Hepatocyte (in vitro differentiated cells): ENCODE results near the gene MRPL2. TPM values are rescaled to one million over a fixed set of nuclear protein-coding genes. Genes with fewer than 3 reads are reported as not detected.

Source experiments
- DNase-seq: peaks from one replicate; pipeline ENCODE4 v3.0.0-alpha.2; 2016; ENCODE audit warnings: low spot score
- H2AFZ ChIP-seq: fragments of 200-600 bp; sonication (generic); 2 replicates; pipeline ENCODE4 v1.6.0; 2016; ENCODE audit warnings: antibody characterized with exemption, mild to moderate bottlenecking
- H3K27ac ChIP-seq: fragments of 200-600 bp; sonication (generic); 2 replicates; pipeline ENCODE4 v1.5.1; 2016; ENCODE audit warnings: mild to moderate bottlenecking
- H3K27me3 ChIP-seq: fragments of 200-600 bp; sonication (generic); 2 replicates; pipeline ENCODE4 v1.6.1; 2016
- H3K36me3 ChIP-seq: fragments of 200-600 bp; sonication (generic); replicated peaks from 2 replicates; pipeline ENCODE4 v1.5.1; 2016; ENCODE audit warnings: low read depth; ENCODE audit not compliant: insufficient read depth
- H3K4me1 ChIP-seq: fragments of 200-600 bp; sonication (generic); 2 replicates; pipeline ENCODE4 v1.5.1; 2016; ENCODE audit warnings: mild to moderate bottlenecking, moderate library complexity; ENCODE audit not compliant: insufficient read depth
- H3K4me2 ChIP-seq: fragments of 200-600 bp; sonication (generic); 2 replicates; pipeline ENCODE4 v1.6.0; 2016
- H3K4me3 ChIP-seq: fragments of 200-600 bp; sonication (generic); 2 replicates; pipeline ENCODE4 v1.5.1; 2016; ENCODE audit warnings: mild to moderate bottlenecking
- H3K79me2 ChIP-seq: fragments of 200-600 bp; sonication (generic); 2 replicates; pipeline ENCODE4 v1.6.0; 2017; ENCODE audit warnings: mild to moderate bottlenecking
- H3K9me2 ChIP-seq: fragments of 200-600 bp; sonication (generic); replicated peaks from 2 replicates; pipeline ENCODE4 v1.6.0; 2017; ENCODE audit warnings: mild to moderate bottlenecking; ENCODE audit not compliant: insufficient read depth
- H3K9me3 ChIP-seq: fragments of 200-600 bp; sonication (generic); 2 replicates; pipeline ENCODE4 v1.5.1; 2016; ENCODE audit warnings: low read depth, mild to moderate bottlenecking
- H4K20me1 ChIP-seq: fragments of 200-600 bp; sonication (generic); 2 replicates; pipeline ENCODE4 v1.6.0; 2016; ENCODE audit warnings: mild to moderate bottlenecking; ENCODE audit not compliant: insufficient read depth, poor library complexity, severe bottlenecking
- EZH2 ChIP-seq: fragments of 200-600 bp; sonication (generic); IDR thresholded peaks from 2 replicates; pipeline ENCODE4 v1.6.1; 2016; ENCODE audit warnings: antibody characterized with exemption, mild to moderate bottlenecking, borderline replicate concordance
- EZH2phosphoT487 ChIP-seq: fragments of 200-600 bp; sonication (generic); IDR thresholded peaks from one replicate; pipeline ENCODE4 v1.6.1; 2018; ENCODE audit warnings: antibody characterized with exemption, mild to moderate bottlenecking, low read depth, moderate library complexity; ENCODE audit not compliant: unreplicated experiment, severe bottlenecking
- WGBS: methylation state at CpG from one replicate; pipeline ENCODE4 v1.1.6; 2016; ENCODE audit warnings: low lambda C conversion rate; ENCODE audit errors: missing lambda C conversion rate; 5-methylcytosine and 5-hydroxymethylcytosine counted together
- polyA plus RNA-seq: library from polyadenylated mRNA; unstranded; fragments of >200 nt; fragmentation: Nextera tagmentation; extraction: Ambion mirVana; gene quantifications from 2 replicates; pipeline ENCODE4 v1.2.1, GENCODE V29; 2016
- total RNA-seq: library from RNA; depleted of rRNA; stranded (reverse); fragments of >200 nt; gene quantifications from 2 replicates; pipeline ENCODE4 v1.2.3, GENCODE V29; 2014
- TF ChIP-seq, protein P1 (sequence below): fragments of 200-600 bp; sonication (generic); IDR thresholded peaks from 2 replicates; pipeline ENCODE4 v1.5.1; 2016; ENCODE audit warnings: antibody characterized with exemption, mild to moderate bottlenecking; ENCODE audit not compliant: poor library complexity

Gene MRPL2
- total and polyA plus RNA-seq, 2 experiments from 2014 or later: 24.7 to 68.4 TPM

DNA sequence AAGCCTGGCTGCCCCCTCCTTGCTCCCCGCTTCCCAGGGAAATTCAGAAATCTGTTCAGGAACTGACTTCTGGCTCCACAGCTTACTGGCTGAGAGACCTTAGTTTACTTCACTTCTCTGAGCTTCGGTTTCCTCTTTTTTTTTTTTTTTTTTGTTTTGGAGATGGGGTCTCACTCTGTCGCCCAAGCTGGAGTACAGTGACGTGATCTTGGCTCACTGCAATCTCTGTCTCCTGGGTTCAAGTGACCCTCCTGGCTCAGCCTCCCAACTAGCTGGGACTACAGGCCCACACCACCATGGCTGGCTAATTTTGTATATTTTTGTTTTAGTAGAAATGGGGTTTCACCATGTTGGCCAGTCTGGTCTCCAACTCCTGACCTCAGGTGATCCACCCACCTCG is 31.8 kb upstream of the MRPL2 start:
- no peak for DNase-seq
- H3K4me3 ChIP-seq: no peak overlapping the region
- peak overlapping the region; percentile 89 for H3K27ac ChIP-seq
- peaks cover 48% of the 10 kb centered on the region for H3K4me1 ChIP-seq
- no peaks in the 10 kb centered on the region for H3K27me3 ChIP-seq
- no peak overlapping the region for H2AFZ ChIP-seq
- no peaks in the 10 kb centered on the region for H3K36me3 ChIP-seq
- peak overlapping the region; percentile 68 for H3K4me2 ChIP-seq
- WGBS: 63% methylated on average over 5 of the region's 5 CpGs
- H4K20me1 ChIP-seq: peaks cover 14% of the 10 kb centered on the region
- H3K9me3 ChIP-seq: no peaks in the 10 kb centered on the region
- H3K9me2 ChIP-seq: no peaks in the 10 kb centered on the region
- TF ChIP-seq EZH2: no peak
- TF ChIP-seq, protein P1, sequence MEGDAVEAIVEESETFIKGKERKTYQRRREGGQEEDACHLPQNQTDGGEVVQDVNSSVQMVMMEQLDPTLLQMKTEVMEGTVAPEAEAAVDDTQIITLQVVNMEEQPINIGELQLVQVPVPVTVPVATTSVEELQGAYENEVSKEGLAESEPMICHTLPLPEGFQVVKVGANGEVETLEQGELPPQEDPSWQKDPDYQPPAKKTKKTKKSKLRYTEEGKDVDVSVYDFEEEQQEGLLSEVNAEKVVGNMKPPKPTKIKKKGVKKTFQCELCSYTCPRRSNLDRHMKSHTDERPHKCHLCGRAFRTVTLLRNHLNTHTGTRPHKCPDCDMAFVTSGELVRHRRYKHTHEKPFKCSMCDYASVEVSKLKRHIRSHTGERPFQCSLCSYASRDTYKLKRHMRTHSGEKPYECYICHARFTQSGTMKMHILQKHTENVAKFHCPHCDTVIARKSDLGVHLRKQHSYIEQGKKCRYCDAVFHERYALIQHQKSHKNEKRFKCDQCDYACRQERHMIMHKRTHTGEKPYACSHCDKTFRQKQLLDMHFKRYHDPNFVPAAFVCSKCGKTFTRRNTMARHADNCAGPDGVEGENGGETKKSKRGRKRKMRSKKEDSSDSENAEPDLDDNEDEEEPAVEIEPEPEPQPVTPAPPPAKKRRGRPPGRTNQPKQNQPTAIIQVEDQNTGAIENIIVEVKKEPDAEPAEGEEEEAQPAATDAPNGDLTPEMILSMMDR: no peak
- TF ChIP-seq EZH2phosphoT487: no peak
- peaks cover 93% of the 10 kb centered on the region for H3K79me2 ChIP-seq

DNA sequence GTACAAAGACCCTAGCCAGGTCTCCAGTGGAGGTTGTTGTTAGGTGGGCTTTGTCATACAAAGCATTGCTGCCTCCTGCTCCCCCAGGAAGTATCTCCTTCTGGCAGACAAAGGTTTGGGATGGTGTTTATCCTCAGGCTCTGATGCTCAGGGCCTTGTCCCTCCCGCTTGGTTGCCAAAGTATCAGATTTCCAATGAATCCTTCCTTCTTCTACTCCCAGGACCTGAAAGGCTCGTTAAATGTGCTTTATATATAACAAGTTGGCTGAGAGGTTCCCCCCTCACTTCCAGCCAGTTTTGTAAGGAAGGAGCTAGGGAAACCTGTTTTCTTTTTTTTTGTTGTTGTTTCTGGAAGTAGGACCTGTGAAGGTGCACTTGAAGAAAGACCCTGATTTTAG is 31.3 kb upstream of the MRPL2 start:
- Histone ChIP-seq H3K79me2 (peaks cover 93% of the 10 kb centered on the region), H3K36me3 (no peaks in the 10 kb centered on the region), H3K9me2 (no peaks in the 10 kb centered on the region), H3K4me3 (no peak overlapping the region), H2AFZ (no peak overlapping the region), H3K27ac (peak overlapping the region; percentile 89), H3K4me1 (peaks cover 43% of the 10 kb centered on the region), H3K27me3 (no peaks in the 10 kb centered on the region), H4K20me1 (peaks cover 14% of the 10 kb centered on the region), H3K9me3 (no peaks in the 10 kb centered on the region), H3K4me2 (peak overlapping the region; percentile 68)
- WGBS: 10% methylated on average over 2 of the region's 2 CpGs
- DNase-seq: peak; percentile 62
- TF ChIP-seq, protein P1: no peak
- TF ChIP-seq EZH2phosphoT487 (no peak), EZH2 (no peak)

DNA sequence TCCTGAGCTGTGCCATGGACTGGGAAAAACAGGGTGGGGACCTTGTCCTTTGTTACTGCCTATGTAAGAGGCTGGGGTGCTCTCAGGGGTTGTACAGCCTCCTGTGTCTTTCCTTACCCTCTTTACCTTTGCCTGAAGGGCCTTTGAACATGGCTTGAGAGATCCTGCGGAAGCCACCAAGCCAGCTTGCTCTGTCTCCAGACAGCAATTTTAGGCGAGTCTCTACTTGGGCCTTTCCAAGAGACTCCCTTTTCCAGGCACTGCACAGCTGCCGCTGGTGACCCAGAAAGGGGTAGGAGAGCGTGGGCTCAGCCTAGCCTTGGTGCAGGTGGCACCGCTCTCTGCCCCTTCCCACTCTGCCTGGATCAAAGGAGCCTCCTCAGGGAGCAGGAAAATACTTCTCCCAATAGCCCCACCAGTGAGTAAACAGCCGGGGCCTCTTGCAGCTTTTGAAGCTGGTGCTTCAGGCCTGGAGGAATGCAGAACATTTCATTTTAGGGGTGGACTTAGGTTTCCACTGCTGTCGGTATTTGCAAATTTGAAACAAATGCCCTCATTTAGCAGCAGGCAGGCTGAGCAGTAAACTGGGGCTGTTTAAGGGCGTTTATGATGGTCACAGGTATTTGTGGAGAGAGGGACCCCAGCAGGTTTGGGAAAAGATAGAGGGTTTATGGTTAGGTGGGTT is 30.8 kb upstream of the MRPL2 start:
- Histone ChIP-seq H3K9me2 (no peaks in the 10 kb centered on the region), H3K9me3 (no peaks in the 10 kb centered on the region), H3K27me3 (no peaks in the 10 kb centered on the region), H3K4me2 (peak overlapping the region; percentile 68), H3K4me3 (no peak overlapping the region), H3K4me1 (peaks cover 42% of the 10 kb centered on the region), H2AFZ (no peak overlapping the region), H3K79me2 (peaks cover 93% of the 10 kb centered on the region), H3K27ac (peak overlapping the region; percentile 89), H4K20me1 (peaks cover 14% of the 10 kb centered on the region), H3K36me3 (no peaks in the 10 kb centered on the region)
- TF ChIP-seq EZH2 (no peak), EZH2phosphoT487 (no peak)
- TF ChIP-seq, protein P1: no peak
- DNase-seq: peak; percentile 37
- 32% methylated on average over 8 of the region's 8 CpGs for WGBS
